Adipocyte (in vitro differentiated cells): ENCODE results near the gene VOPP1.

Experiments used
- DNase-seq: peaks from one replicate; pipeline ENCODE4 v3.0.0-alpha.2; 2015; ENCODE audit warnings: low read depth
- H3K27me3 ChIP-seq: replicated peaks from 2 replicates; pipeline ENCODE4 v1.7.0; 2013; ENCODE audit warnings: mild to moderate bottlenecking, low read length, moderate library complexity; ENCODE audit not compliant: control insufficient read depth, insufficient read depth
- H3K36me3 ChIP-seq: 2 replicates; pipeline ENCODE4 v1.7.0; 2013; ENCODE audit warnings: low read length, mild to moderate bottlenecking, moderate library complexity; ENCODE audit not compliant: control insufficient read depth, insufficient read depth, severe bottlenecking
- H3K4me1 ChIP-seq: 2 replicates; pipeline ENCODE4 v1.7.0; 2013; ENCODE audit warnings: mild to moderate bottlenecking, low read length, moderate library complexity; ENCODE audit not compliant: control insufficient read depth, insufficient read depth
- H3K4me3 ChIP-seq: 2 replicates; pipeline ENCODE4 v1.7.0; 2013; ENCODE audit warnings: mild to moderate bottlenecking, low read length, moderate library complexity
- H3K9ac ChIP-seq: 2 replicates; pipeline ENCODE4 v1.7.0; 2013; ENCODE audit warnings: mild to moderate bottlenecking, low read length, moderate library complexity
- H3K9me3 ChIP-seq: 2 replicates; pipeline ENCODE4 v1.7.0; 2013; ENCODE audit warnings: mild to moderate bottlenecking, low read length, moderate library complexity; ENCODE audit not compliant: control insufficient read depth

Gene VOPP1

DNA sequence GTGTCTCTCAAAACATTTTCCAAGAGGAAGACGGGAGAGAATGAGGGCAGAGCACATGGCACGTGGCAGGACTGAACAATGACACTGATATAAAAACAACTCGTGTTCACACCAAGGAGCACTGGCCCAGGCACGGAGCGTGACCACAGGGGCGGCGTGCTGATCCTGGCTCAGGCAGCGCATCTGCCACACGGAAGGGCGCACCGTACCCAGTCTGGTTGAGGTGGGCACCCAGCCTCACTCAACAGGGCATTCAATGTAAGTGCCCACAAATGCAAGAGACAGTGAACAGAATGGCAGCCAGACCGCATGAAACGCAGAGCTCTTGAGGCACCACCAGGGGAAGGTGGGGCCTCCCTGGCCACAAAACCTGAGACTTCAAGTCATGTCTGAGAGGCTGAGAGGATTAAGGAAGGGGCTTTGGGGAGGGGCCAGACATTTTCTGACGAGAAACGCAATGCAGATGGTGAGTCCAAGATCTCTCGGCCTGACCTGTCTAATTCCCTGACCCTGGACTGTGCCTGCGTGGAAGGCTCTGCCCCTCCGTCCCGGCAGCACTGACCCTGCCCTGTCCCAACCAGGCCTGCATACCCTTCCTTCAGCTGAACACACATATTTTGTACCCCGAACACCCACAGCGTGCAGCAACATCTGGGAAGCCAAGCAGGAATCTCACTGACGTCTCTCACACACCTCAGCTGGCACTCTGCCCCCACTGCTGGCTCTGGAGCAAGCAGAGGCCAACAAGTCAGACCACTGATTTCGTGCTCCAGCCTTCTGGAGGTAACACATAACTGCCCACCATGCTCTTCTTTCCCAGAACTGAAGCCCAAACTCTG is 35.5 kb downstream of the VOPP1 start:
- no peak for DNase-seq
- H3K9ac ChIP-seq = no peak overlapping the region
- peaks cover 42% of the 10 kb centered on the region for H3K4me1 ChIP-seq

DNA sequence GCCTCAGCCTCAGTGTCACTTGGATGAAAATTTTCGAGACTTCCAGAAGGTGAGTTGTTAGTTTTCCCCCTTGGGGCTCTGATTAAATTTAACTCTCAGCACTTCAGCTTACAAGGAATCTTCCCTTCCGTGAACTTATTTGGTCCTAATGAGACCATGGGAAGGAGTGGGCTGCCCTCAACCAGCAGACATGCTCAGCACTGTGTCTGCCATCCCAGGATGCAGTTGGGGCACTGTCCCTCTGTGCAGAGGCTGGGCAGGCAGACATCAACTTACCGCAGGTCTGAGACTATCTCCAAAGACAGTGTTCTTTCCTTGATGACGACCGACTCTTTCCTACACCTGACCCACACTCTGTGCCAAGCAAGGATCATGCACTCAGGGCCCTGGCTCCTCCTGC is 36.7 kb downstream of the VOPP1 start:
- H3K27me3 ChIP-seq = no peaks in the 10 kb centered on the region
- H3K9me3 ChIP-seq = no peaks in the 10 kb centered on the region
- no peaks in the 10 kb centered on the region for H3K36me3 ChIP-seq
- H3K4me3 ChIP-seq = no peak overlapping the region
- H3K9ac ChIP-seq = no peak overlapping the region
- peaks cover 42% of the 10 kb centered on the region for H3K4me1 ChIP-seq
- DNase-seq = no peak

More for the DNA sequence above, 35.5 kb downstream of the VOPP1 start:
- no peaks in the 10 kb centered on the region for H3K27me3 ChIP-seq
- H3K4me3 ChIP-seq = no peak overlapping the region
- H3K36me3 ChIP-seq = no peaks in the 10 kb centered on the region
- H3K9me3 ChIP-seq = no peaks in the 10 kb centered on the region

- no peak overlapping the region for H3K4me3 ChIP-seq
- H3K9me3 ChIP-seq = no peaks in the 10 kb centered on the region
- no peaks in the 10 kb centered on the region for H3K27me3 ChIP-seq
- no peak for DNase-seq
- H3K36me3 ChIP-seq = no peaks in the 10 kb centered on the region
- no peak overlapping the region for H3K9ac ChIP-seq
- peaks cover 42% of the 10 kb centered on the region for H3K4me1 ChIP-seq
These were observed 37.2 kb downstream of the VOPP1 start for GRCh38 chr7:55534916-55535590.

DNA sequence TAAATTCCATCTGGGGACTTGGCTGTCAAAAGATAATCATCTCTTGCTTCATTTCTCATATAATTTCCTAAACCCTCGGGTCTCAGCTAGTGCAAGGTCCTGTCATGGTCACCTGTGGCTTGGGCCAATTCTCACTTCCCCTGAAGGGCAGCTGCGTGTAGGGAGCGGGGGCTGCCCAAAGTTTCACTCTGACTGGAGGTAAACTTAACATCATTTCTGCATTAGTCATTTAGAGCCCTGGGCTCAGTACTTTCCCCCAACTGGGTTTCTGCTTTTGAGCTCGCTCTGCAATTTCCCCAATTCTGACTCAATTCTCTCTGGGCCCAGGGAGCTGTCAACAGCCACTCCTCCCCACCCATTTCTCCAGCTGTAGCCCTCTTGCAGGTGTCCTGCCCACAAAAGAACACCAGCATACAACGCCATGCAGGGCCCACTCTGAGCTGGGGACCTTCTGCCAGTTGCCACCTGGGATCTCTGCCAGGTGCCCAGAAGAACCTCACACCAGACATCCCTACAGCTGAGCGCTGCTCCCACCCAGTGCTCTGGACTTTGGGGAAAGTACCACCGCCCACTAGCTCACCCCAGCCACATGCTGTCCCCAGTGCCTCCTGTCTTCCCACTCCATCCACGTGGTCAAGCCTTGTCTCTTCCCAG is 37.9 kb downstream of the VOPP1 start:
- peak; percentile 80 for DNase-seq
- H3K9me3 ChIP-seq = no peaks in the 10 kb centered on the region

DNA sequence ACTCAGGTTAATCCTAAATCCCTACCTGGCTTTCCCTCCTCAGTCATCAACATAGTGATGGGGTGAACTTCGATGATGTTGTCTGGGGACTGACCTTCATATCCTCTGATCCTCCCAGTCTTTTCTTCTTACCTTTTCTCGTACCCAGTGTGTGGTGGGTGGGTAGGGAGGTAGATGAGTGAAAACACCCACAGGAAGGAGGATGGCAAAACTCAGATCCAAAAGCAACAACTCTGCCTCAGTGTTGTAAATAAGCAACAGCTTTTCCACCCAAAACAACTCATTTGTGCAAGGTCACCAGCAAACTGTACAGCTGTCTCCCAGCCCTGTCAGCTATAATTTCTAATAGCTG is 38.6 kb downstream of the VOPP1 start:
- Histone ChIP-seq H3K9ac (peak overlapping the region; percentile 15), H3K36me3 (no peaks in the 10 kb centered on the region), H3K27me3 (no peaks in the 10 kb centered on the region), H3K9me3 (no peaks in the 10 kb centered on the region), H3K4me1 (peaks cover 41% of the 10 kb centered on the region), H3K4me3 (no peak overlapping the region)
- no peak for DNase-seq

More for the DNA sequence above, 37.9 kb downstream of the VOPP1 start:
- Histone ChIP-seq H3K4me1 (peaks cover 42% of the 10 kb centered on the region), H3K27me3 (no peaks in the 10 kb centered on the region), H3K36me3 (no peaks in the 10 kb centered on the region), H3K9ac (peak overlapping the region; percentile 15), H3K4me3 (no peak overlapping the region)

DNA sequence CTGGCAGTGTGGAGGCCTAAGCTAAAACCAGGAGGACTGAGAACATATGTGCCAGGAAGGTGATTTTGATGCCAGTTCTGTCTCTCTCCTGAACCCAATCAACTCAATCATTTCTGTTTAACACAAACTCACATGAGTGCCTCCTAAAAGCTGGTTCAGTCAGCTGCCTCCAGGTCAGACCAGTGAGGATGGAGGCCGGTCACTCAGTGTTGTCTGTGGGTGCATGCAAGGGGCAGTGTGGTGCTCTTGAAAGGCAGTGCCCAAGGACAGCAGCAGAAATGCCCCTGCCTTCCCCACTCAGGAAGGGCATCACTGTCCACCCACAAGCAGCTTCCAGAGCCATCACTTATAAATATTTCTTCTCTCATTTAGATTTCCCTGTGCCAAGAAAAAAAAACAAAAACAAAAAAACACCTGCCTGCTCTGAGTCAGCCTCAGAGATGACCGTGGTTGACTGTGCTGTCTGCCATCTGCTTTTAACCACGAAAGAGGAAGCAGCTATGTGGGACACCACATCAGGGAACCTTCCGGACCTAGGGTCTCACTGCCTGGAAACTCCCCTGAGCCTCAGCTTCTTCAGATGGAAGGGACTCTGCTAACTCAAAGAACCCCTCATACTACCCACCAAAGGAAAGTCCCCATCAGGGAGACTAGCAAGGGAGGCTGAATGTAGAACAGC is 39.1 kb downstream of the VOPP1 start:
- Histone ChIP-seq H3K9me3 (no peaks in the 10 kb centered on the region), H3K9ac (no peak overlapping the region), H3K4me3 (no peak overlapping the region), H3K36me3 (no peaks in the 10 kb centered on the region), H3K27me3 (no peaks in the 10 kb centered on the region), H3K4me1 (peaks cover 36% of the 10 kb centered on the region)
- DNase-seq = peak; percentile 43

DNA sequence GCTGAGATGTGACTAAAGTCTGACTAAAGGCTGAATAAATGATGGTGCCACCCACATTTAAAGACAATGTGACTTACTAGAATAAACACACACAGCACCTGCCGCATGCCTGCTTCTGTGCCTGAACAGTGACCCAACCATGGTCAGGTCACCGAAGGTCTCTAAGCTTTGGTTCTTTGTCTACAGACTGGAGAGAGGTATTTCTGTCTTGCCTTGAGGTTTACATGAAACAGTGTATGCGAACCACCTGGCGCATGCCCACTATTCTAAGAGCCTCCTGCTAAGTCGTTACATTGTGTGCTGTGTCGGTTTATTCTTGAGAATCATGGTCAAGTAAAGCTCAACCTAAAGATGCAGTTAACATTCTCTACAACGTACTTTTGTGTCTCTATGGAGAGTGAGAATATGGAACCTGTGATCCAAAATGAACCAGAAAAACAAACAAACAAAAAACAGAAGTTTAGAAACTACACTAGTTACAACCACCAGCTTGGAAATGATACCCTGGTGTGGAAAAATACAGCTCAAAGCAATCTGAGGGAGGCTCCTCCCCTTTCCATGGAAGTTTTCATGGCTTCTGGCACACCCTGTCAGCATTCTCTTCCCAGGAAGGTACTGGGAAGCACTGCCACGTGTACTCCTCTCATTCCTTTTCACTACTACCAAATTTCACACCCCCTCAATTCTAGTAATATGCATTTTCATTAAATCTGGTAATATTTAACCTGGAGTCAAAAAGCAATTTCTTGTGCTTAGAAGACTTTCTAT is 40.0 kb downstream of the VOPP1 start:
- H3K4me1 ChIP-seq = peaks cover 31% of the 10 kb centered on the region
- no peak for DNase-seq
- no peak overlapping the region for H3K9ac ChIP-seq
- H3K36me3 ChIP-seq = no peaks in the 10 kb centered on the region
- no peak overlapping the region for H3K4me3 ChIP-seq
- H3K27me3 ChIP-seq = no peaks in the 10 kb centered on the region
- no peaks in the 10 kb centered on the region for H3K9me3 ChIP-seq

DNA sequence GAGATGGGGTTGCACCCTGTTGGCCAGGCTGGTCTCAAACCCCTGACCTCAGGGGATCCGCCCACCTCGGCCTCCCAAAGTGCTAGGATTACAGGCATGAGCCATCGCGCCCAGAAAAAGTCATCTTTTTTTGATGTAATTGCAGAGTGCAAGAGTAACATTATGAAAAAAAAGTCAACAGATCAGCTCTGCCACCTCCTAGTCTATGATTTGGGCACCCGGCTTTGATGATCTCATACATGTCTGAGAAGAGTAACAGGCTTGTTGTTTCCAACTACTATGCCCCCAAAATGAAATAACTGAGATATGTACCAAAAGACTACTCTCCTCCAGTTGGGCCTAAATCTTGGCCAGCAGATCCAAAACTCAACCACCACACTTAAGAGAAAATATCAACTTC is 40.8 kb downstream of the VOPP1 start:
- H3K27me3 ChIP-seq = no peaks in the 10 kb centered on the region
- no peak for DNase-seq

GRCh38 chr7:55527307-55527706 is 45.0 kb downstream of the VOPP1 start:
- Histone ChIP-seq H3K27me3 (no peaks in the 10 kb centered on the region), H3K4me1 (peaks cover 8% of the 10 kb centered on the region), H3K36me3 (no peaks in the 10 kb centered on the region), H3K9me3 (no peaks in the 10 kb centered on the region), H3K4me3 (no peak overlapping the region), H3K9ac (no peak overlapping the region)
- DNase-seq = no peak

More for the DNA sequence above, 40.8 kb downstream of the VOPP1 start:
- H3K36me3 ChIP-seq = no peaks in the 10 kb centered on the region
- peaks cover 31% of the 10 kb centered on the region for H3K4me1 ChIP-seq
- no peaks in the 10 kb centered on the region for H3K9me3 ChIP-seq
- H3K9ac ChIP-seq = no peak overlapping the region
- no peak overlapping the region for H3K4me3 ChIP-seq

DNA sequence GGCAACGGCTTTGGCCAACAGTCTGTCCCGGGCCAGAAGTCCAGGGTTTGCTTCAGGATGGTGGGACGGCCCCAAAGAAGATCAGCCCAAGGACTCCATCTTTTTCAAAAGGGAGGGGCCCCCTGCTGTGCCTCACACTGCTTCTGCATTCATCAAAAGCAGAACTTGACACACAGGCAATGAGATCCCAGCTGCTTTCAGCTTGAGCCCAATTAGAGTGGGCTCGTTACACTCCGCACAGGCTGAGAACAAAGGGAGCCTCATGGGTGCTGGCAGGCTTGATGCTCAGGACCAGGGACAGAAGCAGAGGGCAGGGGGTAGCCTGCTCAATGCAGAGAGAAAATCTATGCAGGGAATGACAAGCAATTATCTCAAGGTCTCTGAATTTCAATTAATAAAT is 45.5 kb downstream of the VOPP1 start:
- H3K4me1 ChIP-seq = peaks cover 4% of the 10 kb centered on the region
- no peak overlapping the region for H3K4me3 ChIP-seq
- H3K9me3 ChIP-seq = no peaks in the 10 kb centered on the region
- H3K27me3 ChIP-seq = no peaks in the 10 kb centered on the region
- no peak for DNase-seq
- H3K36me3 ChIP-seq = no peaks in the 10 kb centered on the region
- H3K9ac ChIP-seq = no peak overlapping the region
